AG04450 (cell line): Measurements from ENCODE around the gene AMELX. TPM values are rescaled to one million over a fixed set of nuclear protein-coding genes. Genes with fewer than 3 reads are reported as not detected.

Source experiments
- CTCF ChIA-PET: fragments of 300-600, 350-600 bp; formaldehyde crosslinking; extraction: SDS; loops from one replicate; lab custom pipeline; 2022; ENCODE audit warnings: antibody characterized with exemption, inconsistent platforms; lab: Charles Lee
- POLR2A ChIA-PET: fragments of 350-600 bp; formaldehyde crosslinking; extraction: SDS; loops from one replicate; lab custom pipeline; 2021; ENCODE audit warnings: antibody characterized with exemption, inconsistent platforms; lab: Yijun Ruan, JAX
- DNase-seq: peaks from one replicate; pipeline ENCODE4 v3.0.0-alpha.2; 2011; ENCODE audit warnings: low read depth, low spot score
- H3K27ac ChIP-seq: one replicate; pipeline ENCODE4 v1.5.1; 2012; ENCODE audit warnings: low read depth, low read length, control low read depth
- H3K27me3 ChIP-seq: one replicate; pipeline ENCODE4 v1.6.0; 2012; ENCODE audit warnings: low read length; ENCODE audit not compliant: control insufficient read depth, insufficient read depth
- H3K4me3 ChIP-seq: 2 replicates; pipeline ENCODE4 v1.5.1; 2011; ENCODE audit warnings: mild to moderate bottlenecking, low read depth, low read length, control low read depth
- H3K9me3 ChIP-seq: 2 replicates; pipeline ENCODE4 v1.5.1; 2012; ENCODE audit warnings: low read length; ENCODE audit not compliant: control insufficient read depth, insufficient read depth
- CTCF ChIP-seq: IDR thresholded peaks from 2 replicates; pipeline ENCODE4 v1.5.1; 2011; ENCODE audit warnings: low read depth, low read length, control low read depth, inconsistent platforms
- polyA plus RNA-seq: library from polyadenylated mRNA; depleted of rRNA; stranded (reverse); fragments of >200 nt; gene quantifications from 2 replicates; pipeline ENCODE4 v1.2.3, GENCODE V29; 2011

AMELX gene
- polyA plus RNA-seq, 1 experiment, result not detected

GRCh38 chrX:11267425-11267824 is 25.8 kb upstream of the AMELX start:
- no peak for TF ChIP-seq CTCF
- ChIA-PET CTCF (no interaction called here), POLR2A (no interaction called here)
- Histone ChIP-seq H3K4me3 (no peak overlapping the region), H3K27me3 (no peaks in the 10 kb centered on the region), H3K27ac (no peak overlapping the region), H3K9me3 (no peaks in the 10 kb centered on the region)
- DNase-seq, result no peak

GRCh38 chrX:11269006-11269405 is 24.2 kb upstream of the AMELX start:
- H3K27me3 ChIP-seq, result no peaks in the 10 kb centered on the region
- DNase-seq, result no peak
- no peaks in the 10 kb centered on the region for H3K9me3 ChIP-seq
- H3K4me3 ChIP-seq, result no peak overlapping the region
- TF ChIP-seq CTCF, result no peak
- POLR2A ChIA-PET, result no interaction called here
- CTCF ChIA-PET, result no interaction called here
- H3K27ac ChIP-seq, result no peak overlapping the region

- POLR2A ChIA-PET, result no interaction called here
- no peak for DNase-seq
- Histone ChIP-seq H3K4me3 (no peak overlapping the region), H3K27ac (no peak overlapping the region), H3K27me3 (no peaks in the 10 kb centered on the region), H3K9me3 (no peaks in the 10 kb centered on the region)
- CTCF ChIA-PET, result interaction anchor here (0.5 kb wide), 1 partner anchor 112 kb away, joined by 3 read pairs; no protein-coding TSS in a partner anchor
- TF ChIP-seq CTCF, result no peak
Measured at GRCh38 chrX:11269996-11270395, 23.2 kb upstream of the AMELX start.

- TF ChIP-seq CTCF, result no peak
- no peak for DNase-seq
- H3K27ac ChIP-seq, result no peak overlapping the region
- ChIA-PET CTCF (no interaction called here), POLR2A (interaction anchor here (0.7 kb wide), 1 partner anchor 65 kb away, joined by 3 read pairs; no protein-coding TSS in a partner anchor)
- no peaks in the 10 kb centered on the region for H3K9me3 ChIP-seq
- no peak overlapping the region for H3K4me3 ChIP-seq
- H3K27me3 ChIP-seq, result no peaks in the 10 kb centered on the region
Measured at GRCh38 chrX:11272290-11272689, 20.9 kb upstream of the AMELX start.

- CTCF ChIA-PET, result interaction anchor here (0.7 kb wide), 1 partner anchor 46 kb away, joined by 4 read pairs; no protein-coding TSS in a partner anchor
- H3K27ac ChIP-seq, result no peak overlapping the region
- H3K9me3 ChIP-seq, result no peaks in the 10 kb centered on the region
- H3K4me3 ChIP-seq, result no peak overlapping the region
- TF ChIP-seq CTCF, result no peak
- no peak for DNase-seq
- no peaks in the 10 kb centered on the region for H3K27me3 ChIP-seq
- POLR2A ChIA-PET, result interaction anchor here (0.7 kb wide), 1 partner anchor 65 kb away, joined by 3 read pairs; no protein-coding TSS in a partner anchor
Measured at GRCh38 chrX:11272863-11273262, 20.4 kb upstream of the AMELX start.
